Measurements from ENCODE around the gene MIPEP.

The MIPEP gene

DNA sequence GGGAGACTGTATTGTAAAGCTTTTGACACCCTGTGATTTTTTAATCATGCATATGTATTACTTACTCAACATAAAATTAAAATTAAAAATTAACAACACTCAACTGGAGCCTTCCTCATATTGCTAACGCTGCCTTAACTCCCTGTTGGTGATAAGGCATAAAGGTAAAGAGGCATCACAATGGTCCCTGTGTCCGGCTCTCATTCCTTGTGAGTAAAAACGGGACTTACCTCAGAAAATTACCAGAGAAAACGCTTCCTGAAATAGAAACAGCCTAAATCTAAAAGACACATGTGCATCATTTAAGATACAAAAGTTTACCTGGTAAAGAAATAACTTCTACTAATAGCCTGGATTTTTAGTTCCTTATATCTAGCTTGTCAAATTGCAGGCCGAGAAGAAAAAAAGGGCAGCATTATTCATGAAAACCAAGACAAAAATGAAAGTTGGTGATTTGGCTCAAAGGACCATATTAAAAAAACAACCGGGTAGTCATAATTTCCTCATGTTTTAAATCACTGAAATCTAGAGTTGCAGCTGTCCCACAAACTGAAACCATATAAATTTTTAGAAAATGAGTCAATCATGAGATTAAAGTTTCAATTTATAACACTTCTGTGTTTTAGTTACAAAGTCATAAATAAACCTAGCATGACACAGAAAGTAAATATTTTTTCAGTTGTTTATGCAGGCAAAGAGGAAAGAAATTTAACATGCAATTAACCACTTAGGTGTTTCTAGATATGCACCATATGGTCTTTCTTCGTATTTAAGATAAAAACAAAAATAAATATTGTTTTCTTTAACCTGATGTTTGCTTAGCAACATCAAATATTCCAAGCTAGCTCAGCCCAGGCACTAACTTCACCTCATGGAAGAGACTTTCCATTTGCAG lies 94.7 kb downstream of the MIPEP start:
- TF ChIP-seq CREB1 (IDR thresholded peaks at IDR 0.05; ENCODE audit: low read depth) (no peak), TCF12 (IDR thresholded peaks at IDR 0.05; ENCODE audit: low read depth) (no peak), ZBTB7A (IDR thresholded peaks at IDR 0.05; ENCODE audit: low read depth) (no peak), YY1 (IDR thresholded peaks at IDR 0.05; ENCODE audit: low read depth) (no peak), NFIC (IDR thresholded peaks at IDR 0.05) (no peak), RAD21 (IDR thresholded peaks at IDR 0.05; ENCODE audit: low read depth) (no peak), EP300 (IDR thresholded peaks at IDR 0.05; ENCODE audit: borderline replicate concordance) (no peak), CEBPB (IDR thresholded peaks at IDR 0.05) (no peak), EGR1 (IDR thresholded peaks at IDR 0.05) (no peak), TEAD4 (IDR thresholded peaks at IDR 0.05) (no peak), FOXM1 (IDR thresholded peaks at IDR 0.05; ENCODE audit: borderline replicate concordance, low read depth) (no peak), TAF1 (IDR thresholded peaks at IDR 0.05; ENCODE audit: low read depth) (no peak)
- TF ChIP-seq, protein P1, sequence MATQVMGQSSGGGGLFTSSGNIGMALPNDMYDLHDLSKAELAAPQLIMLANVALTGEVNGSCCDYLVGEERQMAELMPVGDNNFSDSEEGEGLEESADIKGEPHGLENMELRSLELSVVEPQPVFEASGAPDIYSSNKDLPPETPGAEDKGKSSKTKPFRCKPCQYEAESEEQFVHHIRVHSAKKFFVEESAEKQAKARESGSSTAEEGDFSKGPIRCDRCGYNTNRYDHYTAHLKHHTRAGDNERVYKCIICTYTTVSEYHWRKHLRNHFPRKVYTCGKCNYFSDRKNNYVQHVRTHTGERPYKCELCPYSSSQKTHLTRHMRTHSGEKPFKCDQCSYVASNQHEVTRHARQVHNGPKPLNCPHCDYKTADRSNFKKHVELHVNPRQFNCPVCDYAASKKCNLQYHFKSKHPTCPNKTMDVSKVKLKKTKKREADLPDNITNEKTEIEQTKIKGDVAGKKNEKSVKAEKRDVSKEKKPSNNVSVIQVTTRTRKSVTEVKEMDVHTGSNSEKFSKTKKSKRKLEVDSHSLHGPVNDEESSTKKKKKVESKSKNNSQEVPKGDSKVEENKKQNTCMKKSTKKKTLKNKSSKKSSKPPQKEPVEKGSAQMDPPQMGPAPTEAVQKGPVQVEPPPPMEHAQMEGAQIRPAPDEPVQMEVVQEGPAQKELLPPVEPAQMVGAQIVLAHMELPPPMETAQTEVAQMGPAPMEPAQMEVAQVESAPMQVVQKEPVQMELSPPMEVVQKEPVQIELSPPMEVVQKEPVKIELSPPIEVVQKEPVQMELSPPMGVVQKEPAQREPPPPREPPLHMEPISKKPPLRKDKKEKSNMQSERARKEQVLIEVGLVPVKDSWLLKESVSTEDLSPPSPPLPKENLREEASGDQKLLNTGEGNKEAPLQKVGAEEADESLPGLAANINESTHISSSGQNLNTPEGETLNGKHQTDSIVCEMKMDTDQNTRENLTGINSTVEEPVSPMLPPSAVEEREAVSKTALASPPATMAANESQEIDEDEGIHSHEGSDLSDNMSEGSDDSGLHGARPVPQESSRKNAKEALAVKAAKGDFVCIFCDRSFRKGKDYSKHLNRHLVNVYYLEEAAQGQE (IDR thresholded peaks at IDR 0.05; ENCODE audit: low read depth) = no peak
- TF ChIP-seq, protein P2, sequence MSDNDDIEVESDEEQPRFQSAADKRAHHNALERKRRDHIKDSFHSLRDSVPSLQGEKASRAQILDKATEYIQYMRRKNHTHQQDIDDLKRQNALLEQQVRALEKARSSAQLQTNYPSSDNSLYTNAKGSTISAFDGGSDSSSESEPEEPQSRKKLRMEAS (IDR thresholded peaks at IDR 0.05) = no peak
- TF ChIP-seq, protein P3, sequence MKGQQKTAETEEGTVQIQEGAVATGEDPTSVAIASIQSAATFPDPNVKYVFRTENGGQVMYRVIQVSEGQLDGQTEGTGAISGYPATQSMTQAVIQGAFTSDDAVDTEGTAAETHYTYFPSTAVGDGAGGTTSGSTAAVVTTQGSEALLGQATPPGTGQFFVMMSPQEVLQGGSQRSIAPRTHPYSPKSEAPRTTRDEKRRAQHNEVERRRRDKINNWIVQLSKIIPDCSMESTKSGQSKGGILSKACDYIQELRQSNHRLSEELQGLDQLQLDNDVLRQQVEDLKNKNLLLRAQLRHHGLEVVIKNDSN (IDR thresholded peaks at IDR 0.05) = no peak

DNA sequence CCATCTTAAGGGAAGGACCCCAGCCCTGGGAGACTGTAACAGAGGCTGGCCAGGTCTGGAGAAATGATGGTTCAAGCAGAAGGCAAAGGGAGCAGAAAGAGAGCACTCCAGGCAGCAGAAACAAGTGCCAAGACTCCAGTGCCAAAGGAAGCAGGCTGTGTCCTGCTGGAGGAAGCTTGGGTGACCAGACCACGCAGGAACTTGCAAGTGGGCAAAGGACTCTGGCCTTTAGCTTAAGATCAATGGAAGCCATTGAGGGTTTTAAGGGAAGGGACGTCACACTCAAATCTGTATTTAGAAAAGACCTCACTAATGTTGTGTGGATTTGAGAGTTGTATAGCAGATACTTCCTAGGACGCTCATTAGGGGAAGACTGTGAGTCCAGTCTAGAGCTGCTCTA lies 95.5 kb downstream of the MIPEP start:
- TF ChIP-seq, protein P2 (IDR thresholded peaks at IDR 0.05) = no peak
- TF ChIP-seq FOXM1 (IDR thresholded peaks at IDR 0.05; ENCODE audit: borderline replicate concordance, low read depth) = no peak
- no peak for TF ChIP-seq TAF1 (IDR thresholded peaks at IDR 0.05; ENCODE audit: low read depth)
- TF ChIP-seq TEAD4 (IDR thresholded peaks at IDR 0.05) = no peak
- no peak for TF ChIP-seq CREB1 (IDR thresholded peaks at IDR 0.05; ENCODE audit: low read depth)
- TF ChIP-seq, protein P3 (IDR thresholded peaks at IDR 0.05) = no peak

DNA sequence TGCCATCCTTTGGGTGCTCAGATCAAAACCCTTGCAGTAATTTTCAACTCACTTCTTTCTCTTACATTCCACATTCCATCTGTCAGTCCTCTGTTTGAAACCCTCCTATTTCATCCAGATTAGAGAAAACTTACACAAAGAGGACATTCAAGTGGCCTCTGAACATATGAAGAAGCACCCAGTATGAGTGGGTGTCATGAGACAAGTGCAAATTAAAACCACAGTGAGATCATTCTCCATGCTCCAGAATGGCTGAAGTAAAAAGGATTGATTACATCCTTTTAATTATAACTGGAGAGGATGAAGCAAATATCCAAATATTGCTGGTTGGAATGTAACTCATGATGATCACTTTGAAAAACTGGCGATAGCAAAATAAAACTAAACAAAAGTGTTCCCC lies 96.5 kb downstream of the MIPEP start:
- TF ChIP-seq TCF12 (IDR thresholded peaks at IDR 0.05; ENCODE audit: low read depth) (no peak), ZBTB7A (IDR thresholded peaks at IDR 0.05; ENCODE audit: low read depth) (no peak), FOXM1 (IDR thresholded peaks at IDR 0.05; ENCODE audit: borderline replicate concordance, low read depth) (no peak), YY1 (IDR thresholded peaks at IDR 0.05; ENCODE audit: low read depth) (no peak), EP300 (IDR thresholded peaks at IDR 0.05; ENCODE audit: borderline replicate concordance) (no peak), NFIC (IDR thresholded peaks at IDR 0.05) (no peak), EGR1 (IDR thresholded peaks at IDR 0.05) (no peak), CEBPB (IDR thresholded peaks at IDR 0.05) (no peak), TEAD4 (IDR thresholded peaks at IDR 0.05) (no peak), CREB1 (IDR thresholded peaks at IDR 0.05; ENCODE audit: low read depth) (no peak), TAF1 (IDR thresholded peaks at IDR 0.05; ENCODE audit: low read depth) (no peak), RAD21 (IDR thresholded peaks at IDR 0.05; ENCODE audit: low read depth) (no peak)
- TF ChIP-seq, protein P3 (IDR thresholded peaks at IDR 0.05) = no peak
- TF ChIP-seq, protein P2 (IDR thresholded peaks at IDR 0.05) = no peak
- TF ChIP-seq, protein P1 (IDR thresholded peaks at IDR 0.05; ENCODE audit: low read depth) = no peak

DNA sequence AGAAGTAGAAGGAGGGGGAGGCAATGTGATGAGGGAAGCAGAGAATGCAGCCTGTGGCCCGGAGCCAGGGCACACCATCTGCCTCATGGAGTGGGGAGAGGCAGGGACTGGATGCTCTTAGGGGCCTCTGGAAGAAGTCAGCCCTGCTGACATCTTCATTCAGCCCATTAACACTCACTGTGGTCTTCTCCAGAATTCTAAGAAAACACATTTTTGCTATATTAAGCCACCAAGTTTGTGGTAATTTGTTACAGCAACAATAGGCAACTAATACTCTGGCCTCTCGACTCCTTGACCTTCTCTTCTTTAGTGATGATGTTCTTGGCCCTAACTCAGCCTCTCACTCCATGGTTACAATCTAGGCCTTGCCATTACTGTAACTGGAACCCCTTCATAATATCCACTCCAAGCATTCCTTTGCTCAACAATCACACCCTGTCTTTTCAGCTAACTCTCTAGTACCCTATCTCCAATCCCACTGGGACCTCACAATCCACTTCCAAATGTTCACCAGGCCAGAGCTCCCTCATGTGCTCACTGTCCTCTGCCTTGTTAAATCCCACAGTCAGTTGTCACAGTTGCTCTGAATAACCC lies 98.5 kb downstream of the MIPEP start:
- 0 out of 2 replicates have a peak, but pooled peaks have one; percentile 11 for TF ChIP-seq TEAD4 (IDR thresholded peaks at IDR 0.05)
- no peak for TF ChIP-seq TAF1 (IDR thresholded peaks at IDR 0.05; ENCODE audit: low read depth)
